Fibroblast of villous mesenchyme (primary cell): ENCODE results near the gene ETHE1. TPM values are rescaled to one million over a fixed set of nuclear protein-coding genes. Genes with fewer than 3 reads are reported as not detected.

Experiments used
- DNase-seq: peaks from one replicate; pipeline ENCODE4 v3.0.0-alpha.2; 2010; ENCODE audit warnings: low read depth
- H3K4me3 ChIP-seq: 2 replicates; pipeline ENCODE4 v1.5.1; 2011; ENCODE audit warnings: low read depth, mild to moderate bottlenecking, low read length
- CTCF ChIP-seq: IDR thresholded peaks from 2 replicates; pipeline ENCODE4 v1.5.1; 2012; ENCODE audit warnings: low read depth, mild to moderate bottlenecking, low read length; ENCODE audit not compliant: insufficient read depth
- total RNA-seq: library from RNA; depleted of rRNA; stranded (reverse); fragments of >200 nt; gene quantifications from 2 replicates; pipeline ENCODE4 v1.2.3, GENCODE V29; 2012

Gene ETHE1
- total RNA-seq, 1 donor: 113 TPM

GRCh38 chr19:43463381-43464133 lies 63.4 kb downstream of the ETHE1 start:
- peak; percentile 92 for DNase-seq
- H3K4me3 ChIP-seq: peak overlapping the region; percentile 86
- TF ChIP-seq CTCF: no peak

- TF ChIP-seq CTCF: no peak
- DNase-seq: no peak
Measured at GRCh38 chr19:43462785-43463380, 64.1 kb downstream of the ETHE1 start.

GRCh38 chr19:43462383-43462782 lies 64.6 kb downstream of the ETHE1 start:
- no peak for DNase-seq
- no peak overlapping the region for H3K4me3 ChIP-seq
- no peak for TF ChIP-seq CTCF

More at GRCh38 chr19:43462785-43463380, 64.1 kb downstream of the ETHE1 start:
- H3K4me3 ChIP-seq: peak overlapping the region; percentile 86

- no peak overlapping the region for H3K4me3 ChIP-seq
- TF ChIP-seq CTCF: no peak
- DNase-seq: no peak
Measured at GRCh38 chr19:43461303-43461702, 65.7 kb downstream of the ETHE1 start.

- DNase-seq: no peak
- no peak overlapping the region for H3K4me3 ChIP-seq
- no peak for TF ChIP-seq CTCF
Measured at GRCh38 chr19:43460362-43461016, 66.5 kb downstream of the ETHE1 start.

GRCh38 chr19:43457809-43458208 lies 69.2 kb downstream of the ETHE1 start:
- no peak overlapping the region for H3K4me3 ChIP-seq
- no peak for DNase-seq
- no peak for TF ChIP-seq CTCF

Other genes starting within 250 kb of the ETHE1 start
- gene CD177, start 173.5 kb downstream of the ETHE1 start, total RNA-seq: 0.32 and 0.86 TPM in 2 replicates
- gene TEX101, start 112.3 kb downstream of the ETHE1 start, total RNA-seq: not detected in 2 replicates
- gene LYPD3, start 61.6 kb downstream of the ETHE1 start, total RNA-seq: 0.43 TPM in 1 of 2 replicates, not detected in the other
- 8.7 and 13.4 TPM in 2 replicates for gene PHLDB3, start 22.5 kb downstream of the ETHE1 start, total RNA-seq
- gene ZNF575, start 6.0 kb upstream of the ETHE1 start, total RNA-seq: under 0.01 and 0.64 TPM in 2 replicates
- gene XRCC1, start 48.3 kb upstream of the ETHE1 start, total RNA-seq: 22.9 and 28.9 TPM in 2 replicates
- 3.5 TPM in 2 replicates for gene PINLYP, start 48.6 kb upstream of the ETHE1 start, total RNA-seq
- 27.7 and 35.4 TPM in 2 replicates for gene IRGQ, start 68.9 kb upstream of the ETHE1 start, total RNA-seq
- 9.0 and 9.9 TPM in 2 replicates for gene ZNF576, start 69.4 kb upstream of the ETHE1 start, total RNA-seq
- gene SRRM5, start 84.9 kb upstream of the ETHE1 start, total RNA-seq: under 0.01 TPM in 2 replicates
- 25.0 and 31.9 TPM in 2 replicates for gene ZNF428, start 92.4 kb upstream of the ETHE1 start, total RNA-seq
- gene CADM4, start 112.6 kb upstream of the ETHE1 start, total RNA-seq: 7.7 and 22.0 TPM in 2 replicates
- gene PLAUR, start 143.0 kb upstream of the ETHE1 start, total RNA-seq: 56.6 and 76.3 TPM in 2 replicates
- not detected in 2 replicates for gene IRGC, start 188.9 kb upstream of the ETHE1 start, total RNA-seq
- gene SMG9, start 227.8 kb upstream of the ETHE1 start, total RNA-seq: 13.0 and 14.5 TPM in 2 replicates